IPS DF 6.9 (cell line): ENCODE results near the gene APBA1.

Experiments
- DNase-seq: peaks from one replicate; pipeline ENCODE4 v3.0.0-alpha.2; 2013; ENCODE audit warnings: low read depth, low spot score
- H3K27ac ChIP-seq: one replicate; pipeline ENCODE4 v1.5.1; 2013; ENCODE audit warnings: low read length, control low read depth
- H3K27me3 ChIP-seq: 2 replicates; pipeline ENCODE4 v1.6.1; 2013; ENCODE audit warnings: mild to moderate bottlenecking, low read length; ENCODE audit not compliant: control insufficient read depth, insufficient read depth
- H3K36me3 ChIP-seq: 2 replicates; pipeline ENCODE4 v1.6.1; 2013; ENCODE audit warnings: low read length; ENCODE audit not compliant: control insufficient read depth, insufficient read depth
- H3K4me1 ChIP-seq: 2 replicates; pipeline ENCODE4 v1.6.1; 2013; ENCODE audit warnings: low read length; ENCODE audit not compliant: control insufficient read depth, insufficient read depth
- H3K4me3 ChIP-seq: 2 replicates; pipeline ENCODE4 v1.5.1; 2013; ENCODE audit warnings: mild to moderate bottlenecking, low read length
- H3K9me3 ChIP-seq: 2 replicates; pipeline ENCODE4 v1.6.1; 2013; ENCODE audit warnings: low read length, inconsistent platforms; ENCODE audit not compliant: control insufficient read depth, insufficient read depth
- WGBS: extraction: QIAGEN DNeasy Blood & Tissue Kit; methylation state at CpG from one replicate; pipeline ENCODE4 v1.1.7; 2013; ENCODE audit warnings: mixed read lengths, missing lambda C conversion rate; ENCODE audit not compliant: insufficient read length, insufficient coverage; 5-methylcytosine and 5-hydroxymethylcytosine counted together

The APBA1 gene

GRCh38 chr9:69671879-69672595 is at the start of gene APBA1:
TSS of gene APBA1 (minus strand) at chr9:69672371.
- H3K9me3 ChIP-seq, result no peaks in the 10 kb centered on the region
- H3K4me3 ChIP-seq, result peak within 1 kb of the TSS; percentile 52; the same call in 1 of the 2 replicates
- WGBS, result no CpG with 5 or more reads among the region's 92 CpGs
- H3K4me1 ChIP-seq, result peaks cover 2% of the 10 kb centered on the region
- DNase-seq, result no peak
- H3K27me3 ChIP-seq, result peaks cover 6% of the 10 kb centered on the region
- no peaks in the 10 kb centered on the region for H3K36me3 ChIP-seq
- no peak within 1 kb of the TSS for H3K27ac ChIP-seq

DNA sequence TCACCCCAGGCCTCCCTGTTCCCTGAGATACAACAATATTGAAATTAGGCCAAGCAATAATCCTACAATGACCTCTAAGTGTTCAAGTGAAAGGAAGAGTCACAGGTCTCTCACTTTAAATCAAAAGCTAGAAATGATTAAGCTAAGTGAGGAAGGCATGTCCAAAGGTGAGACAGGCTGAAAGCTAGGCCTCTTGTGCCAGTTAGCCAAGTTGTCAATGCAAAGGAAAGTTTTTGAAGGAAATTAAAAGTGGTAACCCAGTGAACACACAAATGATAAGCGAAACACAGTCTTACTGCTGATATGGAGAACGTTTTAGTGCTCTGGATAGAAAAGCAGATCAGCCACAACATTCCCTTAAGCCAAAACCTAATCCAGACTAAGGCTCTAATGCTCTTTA is 47.8 kb upstream of the APBA1 start:
- WGBS, result no CpG with 5 or more reads among the region's 2 CpGs
- no peak overlapping the region for H3K27ac ChIP-seq
- H3K36me3 ChIP-seq, result peaks cover 9% of the 10 kb centered on the region; the same call in 1 of the 2 replicates
- no peaks in the 10 kb centered on the region for H3K27me3 ChIP-seq
- no peak for DNase-seq
- H3K4me1 ChIP-seq, result no peaks in the 10 kb centered on the region
- no peak overlapping the region for H3K4me3 ChIP-seq
- no peaks in the 10 kb centered on the region for H3K9me3 ChIP-seq

DNA sequence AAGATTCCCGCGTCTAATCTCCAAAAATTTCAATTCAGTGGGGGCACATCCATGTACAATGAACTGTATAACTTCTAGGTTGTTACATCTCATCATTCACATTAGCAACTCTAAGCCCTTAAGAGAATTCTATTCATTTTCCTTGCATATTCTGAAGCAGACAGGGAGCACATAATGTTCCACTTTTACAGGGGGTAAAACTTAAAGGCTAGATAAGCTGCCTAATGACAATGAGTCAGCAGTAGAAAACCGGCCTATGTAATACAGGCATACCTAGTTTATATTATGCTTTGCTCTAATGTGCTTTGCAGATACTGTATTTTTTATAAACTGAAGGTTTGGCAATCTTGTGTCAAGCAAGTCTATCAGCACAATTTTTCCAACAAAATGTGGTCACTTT is 47.2 kb upstream of the APBA1 start:
- Histone ChIP-seq H3K4me3 (no peak overlapping the region), H3K9me3 (no peaks in the 10 kb centered on the region), H3K27me3 (no peaks in the 10 kb centered on the region), H3K4me1 (no peaks in the 10 kb centered on the region), H3K36me3 (peaks cover 9% of the 10 kb centered on the region; the same call in 1 of the 2 replicates), H3K27ac (no peak overlapping the region)
- no CpG with 5 or more reads among the region's 3 CpGs for WGBS
- DNase-seq, result no peak

DNA sequence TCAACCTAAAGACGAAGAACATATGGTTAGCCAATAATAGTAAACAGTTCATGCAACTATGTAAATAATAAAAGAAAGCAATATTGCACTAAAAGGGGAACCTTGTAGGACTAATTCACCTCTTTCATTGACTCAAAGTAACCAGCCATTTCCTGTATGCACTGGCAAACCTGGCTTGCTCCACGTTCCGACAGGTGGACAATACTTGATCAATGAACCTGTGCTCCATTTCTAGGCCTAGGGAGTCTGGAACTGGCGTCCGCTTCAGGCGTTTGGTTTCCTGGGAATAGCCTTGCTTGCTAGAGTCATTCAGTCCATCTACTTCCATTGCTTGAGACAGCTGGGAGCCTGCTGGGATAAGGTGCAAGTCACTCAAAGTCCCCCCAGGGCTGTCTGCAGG is 46.0 kb upstream of the APBA1 start:
- Histone ChIP-seq H3K27ac (no peak overlapping the region), H3K9me3 (no peaks in the 10 kb centered on the region), H3K36me3 (peaks cover 11% of the 10 kb centered on the region; the same call in 1 of the 2 replicates), H3K4me3 (no peak overlapping the region), H3K27me3 (no peaks in the 10 kb centered on the region), H3K4me1 (no peaks in the 10 kb centered on the region)
- WGBS, result no CpG with 5 or more reads among the region's 6 CpGs
- no peak for DNase-seq

DNA sequence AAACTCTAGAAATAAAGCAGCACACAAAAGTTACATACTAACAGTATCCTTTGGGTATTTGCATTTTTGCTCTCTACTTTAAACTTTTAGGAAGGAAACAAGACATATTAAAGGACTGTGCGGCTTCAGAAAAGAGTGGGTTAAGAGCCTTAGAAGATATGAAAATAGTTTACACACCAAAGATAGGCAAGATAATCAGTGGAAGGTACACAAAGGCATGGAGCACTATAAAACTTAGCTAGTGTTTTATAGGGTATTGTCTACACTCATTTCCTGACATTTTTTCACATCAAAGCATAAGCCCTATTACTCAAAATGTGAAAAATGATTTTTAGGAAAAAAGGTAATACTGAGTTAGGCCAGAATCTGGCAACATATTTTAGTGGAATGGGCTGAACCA is 43.7 kb upstream of the APBA1 start:
- H3K4me3 ChIP-seq, result no peak overlapping the region
- no peak for DNase-seq
- H3K9me3 ChIP-seq, result no peaks in the 10 kb centered on the region
- H3K27ac ChIP-seq, result no peak overlapping the region
- H3K4me1 ChIP-seq, result no peaks in the 10 kb centered on the region
- WGBS, result no CpG with 5 or more reads among the region's 1 CpG
- no peaks in the 10 kb centered on the region for H3K27me3 ChIP-seq
- peaks cover 11% of the 10 kb centered on the region; the same call in 1 of the 2 replicates for H3K36me3 ChIP-seq

- DNase-seq, result no peak
- H3K4me3 ChIP-seq, result no peak overlapping the region
- H3K36me3 ChIP-seq, result peaks cover 11% of the 10 kb centered on the region; the same call in 1 of the 2 replicates
These were observed 42.9 kb upstream of the APBA1 start for GRCh38 chr9:69715096-69715495.

GRCh38 chr9:69697475-69697874 is 25.3 kb upstream of the APBA1 start:
- DNase-seq, result no peak
- Histone ChIP-seq H3K4me1 (no peaks in the 10 kb centered on the region), H3K36me3 (no peaks in the 10 kb centered on the region), H3K4me3 (no peak overlapping the region), H3K9me3 (peaks cover 2% of the 10 kb centered on the region), H3K27ac (no peak overlapping the region), H3K27me3 (no peaks in the 10 kb centered on the region)
- WGBS, result no CpG with 5 or more reads among the region's 2 CpGs

More at GRCh38 chr9:69715096-69715495, 42.9 kb upstream of the APBA1 start:
- H3K9me3 ChIP-seq, result no peaks in the 10 kb centered on the region
- H3K27ac ChIP-seq, result no peak overlapping the region
- 100% methylated on average over 1 of the region's 3 CpGs for WGBS
- H3K4me1 ChIP-seq, result no peaks in the 10 kb centered on the region
- H3K27me3 ChIP-seq, result no peaks in the 10 kb centered on the region

- no CpG with 5 or more reads among the region's 2 CpGs for WGBS
- Histone ChIP-seq H3K36me3 (no peaks in the 10 kb centered on the region), H3K9me3 (peaks cover 2% of the 10 kb centered on the region), H3K4me3 (no peak overlapping the region), H3K27me3 (no peaks in the 10 kb centered on the region), H3K27ac (no peak overlapping the region), H3K4me1 (no peaks in the 10 kb centered on the region)
- no peak for DNase-seq
These were observed 24.6 kb upstream of the APBA1 start for GRCh38 chr9:69696802-69697201.

- Histone ChIP-seq H3K27ac (no peak overlapping the region), H3K4me1 (no peaks in the 10 kb centered on the region), H3K27me3 (no peaks in the 10 kb centered on the region), H3K9me3 (no peaks in the 10 kb centered on the region), H3K4me3 (no peak overlapping the region), H3K36me3 (no peaks in the 10 kb centered on the region)
- no peak for DNase-seq
- no CpG with 5 or more reads among the region's 2 CpGs for WGBS
These were observed 17.9 kb upstream of the APBA1 start for GRCh38 chr9:69689991-69690538.

DNA sequence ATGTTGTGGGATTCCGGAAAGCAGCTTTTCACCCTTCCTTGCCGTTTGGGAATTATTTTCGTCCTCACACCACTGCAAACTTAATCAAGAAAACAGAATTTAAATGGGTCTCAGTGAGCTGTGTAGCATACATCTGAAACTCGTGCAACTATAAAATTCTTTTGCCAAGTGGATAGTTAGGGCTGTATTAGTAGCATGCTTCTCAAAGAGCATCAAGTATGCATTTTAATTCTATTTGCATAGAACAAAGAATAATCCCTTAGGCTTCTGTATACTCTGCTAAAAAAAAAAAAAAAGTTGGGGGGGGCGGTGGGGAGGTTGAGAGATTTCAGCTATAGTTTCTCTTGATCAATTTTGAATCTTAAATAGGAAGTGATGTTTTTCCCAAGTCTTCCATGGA is 11.8 kb upstream of the APBA1 start:
- WGBS, result no CpG with 5 or more reads among the region's 5 CpGs
- Histone ChIP-seq H3K4me1 (no peaks in the 10 kb centered on the region), H3K36me3 (no peaks in the 10 kb centered on the region), H3K27ac (no peak overlapping the region), H3K4me3 (no peak overlapping the region), H3K27me3 (no peaks in the 10 kb centered on the region), H3K9me3 (no peaks in the 10 kb centered on the region)
- no peak for DNase-seq
